HPDE6-E6E7 (cell line): ENCODE measurements around the gene CA12.
"Not testable (repeated sequence)": the region's sequence is repeated elsewhere in the genome, so short reads cannot be mapped to it uniquely, and the experiment has no call there.

Experiments
- DNase-seq: peaks from one replicate; pipeline ENCODE4 v3.0.0; 2011; ENCODE audit warnings: missing footprints; ENCODE audit errors: extremely low spot score

Gene CA12

GRCh38 chr15:63335543-63336240 is 46.0 kb downstream of the CA12 start:
- DNase-seq = no peak

DNA sequence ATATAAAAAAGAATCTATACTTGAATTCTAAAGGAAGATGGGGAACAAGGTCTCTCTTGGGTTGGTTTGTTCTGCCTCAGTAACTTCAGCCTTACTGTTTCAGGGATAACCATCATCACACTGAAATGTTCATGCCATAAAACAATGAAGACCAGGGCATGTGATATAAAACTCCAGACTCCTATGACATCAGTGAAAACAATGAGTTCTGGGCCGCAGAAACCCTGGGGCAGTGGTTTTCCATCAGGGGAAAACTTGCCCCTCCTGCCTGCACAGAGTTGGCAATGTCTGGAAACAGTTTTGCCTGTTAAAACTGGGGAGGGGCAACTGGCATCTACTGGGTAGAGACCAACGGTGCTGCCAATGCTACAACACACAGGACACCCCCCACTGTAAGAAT is 46.8 kb downstream of the CA12 start:
- DNase-seq = no peak

DNA sequence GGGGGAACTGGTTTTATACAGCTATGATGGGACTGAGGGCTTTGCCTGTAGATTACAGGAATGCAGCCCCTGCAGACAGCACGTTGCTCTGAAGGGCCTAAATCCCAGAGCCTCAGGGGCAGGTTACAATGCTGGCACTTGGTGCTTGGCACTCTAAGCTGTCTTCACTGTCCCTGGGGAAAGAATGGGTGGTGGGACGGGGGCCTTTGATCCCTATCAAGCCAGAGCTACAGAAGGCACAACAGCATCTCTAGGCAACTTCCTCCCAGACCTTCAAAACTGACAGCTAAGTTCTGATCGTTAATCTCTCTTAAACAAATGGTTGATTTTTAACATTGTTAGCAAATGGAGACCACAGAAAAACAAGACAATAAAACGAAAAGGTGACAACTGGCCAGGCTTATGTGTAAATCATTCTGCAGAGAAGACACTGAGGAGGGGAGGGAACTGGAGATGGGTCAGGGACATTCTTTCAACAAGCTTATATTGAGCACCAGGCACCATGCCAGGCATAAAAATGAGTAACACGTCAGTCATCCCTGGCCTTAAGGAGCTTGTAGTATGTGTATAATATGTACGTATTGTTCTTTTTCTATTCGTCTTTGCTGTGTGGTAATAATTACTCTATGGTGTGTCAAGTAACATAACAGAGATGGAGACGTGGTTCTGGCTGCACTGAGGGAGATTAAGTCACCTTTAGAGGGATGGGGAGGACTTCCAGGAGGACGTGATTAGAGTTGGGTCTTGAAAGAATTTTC is 49.1 kb downstream of the CA12 start:
- peak; percentile 91 for DNase-seq

GRCh38 chr15:63331456-63331855 is 50.2 kb downstream of the CA12 start:
- peak; percentile 88 for DNase-seq

- DNase-seq = no peak
Measured at GRCh38 chr15:63330926-63331325, 50.7 kb downstream of the CA12 start.

- DNase-seq = no peak
Measured at GRCh38 chr15:63329567-63330350, 51.9 kb downstream of the CA12 start.

DNA sequence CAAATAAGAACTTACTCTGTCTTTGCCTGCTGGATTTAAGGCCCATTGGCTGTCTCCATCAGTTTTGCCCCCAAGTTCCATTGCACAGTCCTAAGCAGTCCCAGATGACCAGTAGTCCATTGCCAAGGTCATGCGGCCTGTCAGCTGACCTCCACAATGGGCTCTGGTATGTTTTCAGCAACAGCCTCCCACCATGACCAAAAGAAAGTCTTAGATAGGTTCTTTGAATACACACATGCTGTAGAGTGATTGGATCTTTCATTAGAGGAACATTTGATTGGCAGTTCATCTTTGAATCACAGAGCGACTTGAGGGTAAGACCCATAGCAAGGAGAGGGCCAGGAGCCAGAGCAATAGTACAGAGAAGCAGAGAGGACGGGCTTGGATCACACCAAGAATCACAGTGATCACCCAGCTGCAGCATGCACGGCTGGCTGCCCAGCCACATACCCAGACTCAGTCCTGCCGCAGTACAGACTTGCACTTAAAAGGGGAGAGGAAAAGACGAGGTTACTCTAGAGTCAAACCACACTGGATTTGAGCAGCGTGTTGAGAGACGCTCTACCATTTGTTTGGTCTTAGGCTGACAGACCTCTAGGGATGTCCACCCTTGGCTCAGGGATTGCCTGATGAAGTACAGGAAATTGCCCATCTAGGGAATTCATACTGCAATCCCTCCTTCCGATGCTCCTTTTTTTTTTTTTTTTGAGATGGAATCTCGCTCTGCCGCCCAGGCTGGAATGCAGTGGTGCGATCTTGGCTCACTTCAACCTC is 53.8 kb downstream of the CA12 start:
- no peak for DNase-seq

DNA sequence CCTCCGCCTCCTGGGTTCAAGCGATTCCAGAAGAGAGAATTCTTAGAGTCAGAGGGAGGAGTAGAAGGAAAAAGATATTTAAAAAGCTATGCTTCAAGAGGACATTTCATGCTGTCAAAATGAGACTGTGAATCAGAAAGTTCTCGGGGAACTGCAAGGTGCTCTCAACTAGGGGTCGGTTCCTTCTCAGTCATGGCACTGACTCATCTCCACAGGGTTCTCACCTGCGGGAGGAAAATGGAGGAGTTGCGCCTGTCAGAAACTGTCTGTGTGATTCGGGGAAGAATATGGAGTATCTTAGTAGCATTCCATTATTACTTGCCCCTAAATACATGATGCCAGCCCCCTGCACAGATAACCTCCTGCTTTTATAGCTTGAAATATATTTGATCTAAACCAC is 56.9 kb downstream of the CA12 start:
- DNase-seq = no peak

DNA sequence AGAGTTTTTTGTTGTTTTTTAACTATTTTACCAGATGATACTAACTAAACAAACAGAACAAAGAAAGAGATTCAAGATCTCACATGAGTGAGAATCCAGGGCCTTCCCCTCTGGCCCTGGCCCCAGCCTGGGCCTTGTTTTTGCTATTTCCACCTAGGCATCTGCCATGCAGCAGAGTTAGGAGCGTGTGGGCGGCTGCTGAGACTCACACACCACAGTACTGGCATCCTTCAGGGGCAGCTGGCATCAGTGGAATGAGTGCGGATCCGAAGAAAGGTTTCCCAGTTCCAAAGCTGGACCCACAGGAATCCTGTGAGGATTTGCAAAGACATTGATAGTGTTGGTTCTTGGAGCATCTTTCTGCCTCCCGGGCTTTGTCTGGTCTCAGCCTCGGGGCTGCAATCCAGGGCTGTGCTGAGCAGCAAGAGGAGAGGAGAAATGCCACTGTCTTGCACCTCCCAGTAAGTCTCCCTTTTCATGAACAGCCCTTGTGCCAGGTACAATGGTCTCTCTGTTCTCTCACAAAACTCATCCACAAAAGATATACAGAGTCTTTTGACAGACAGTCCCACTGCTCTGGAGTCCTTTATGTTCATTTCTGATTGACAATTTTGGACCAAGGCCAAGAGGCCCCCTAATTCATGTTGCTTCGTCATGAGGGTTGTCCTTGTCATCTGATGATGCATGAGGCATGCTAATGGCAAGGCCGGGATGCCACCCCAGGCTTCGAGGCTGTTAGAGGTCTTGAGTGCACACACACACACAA is 57.7 kb downstream of the CA12 start:
- no peak for DNase-seq

GRCh38 chr15:63322541-63322940 is 59.1 kb downstream of the CA12 start:
- DNase-seq = no peak

GRCh38 chr15:63321462-63321861 is 60.2 kb downstream of the CA12 start:
- DNase-seq = no peak

GRCh38 chr15:63320981-63321380 is 60.7 kb downstream of the CA12 start:
- DNase-seq = not testable (repeated sequence)

GRCh38 chr15:63320446-63320845 is 61.2 kb downstream of the CA12 start:
- not testable (repeated sequence) for DNase-seq

GRCh38 chr15:63319065-63319464 is 62.6 kb downstream of the CA12 start:
- DNase-seq = no peak

GRCh38 chr15:63318344-63318743 is 63.3 kb downstream of the CA12 start:
- DNase-seq = no peak

- no peak for DNase-seq
Measured at GRCh38 chr15:63314409-63314808, 67.2 kb downstream of the CA12 start.

GRCh38 chr15:63313825-63314224 is 67.8 kb downstream of the CA12 start:
- no peak for DNase-seq

GRCh38 chr15:63312286-63312685 is 69.4 kb downstream of the CA12 start:
- no peak for DNase-seq

- no peak for DNase-seq
Measured at GRCh38 chr15:63310646-63311045, 71.0 kb downstream of the CA12 start.

DNA sequence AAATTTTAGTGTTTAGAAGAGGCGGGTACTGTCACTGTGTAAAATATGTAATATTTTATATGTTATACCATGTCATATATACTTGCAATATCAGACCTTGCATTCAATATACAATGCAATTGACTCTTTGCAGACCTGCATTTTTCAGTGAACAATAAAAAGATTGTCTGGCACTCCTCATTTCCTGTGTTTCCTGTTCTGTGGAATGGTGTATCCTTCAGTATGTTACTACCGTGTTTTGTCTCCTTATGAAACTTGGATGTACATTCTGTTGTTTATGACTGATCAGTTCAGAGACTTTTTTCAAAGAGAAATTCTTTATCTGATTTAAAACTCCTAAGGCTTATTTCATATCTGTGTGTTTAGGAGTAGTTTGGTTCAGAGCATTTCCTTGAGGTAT is 72.7 kb downstream of the CA12 start:
- DNase-seq = no peak

GRCh38 chr15:63308491-63308890 is 73.2 kb downstream of the CA12 start:
- no peak for DNase-seq
